Left lung (tissue), 10 donors: ENCODE measurements around the gene IPPK. TPM values are rescaled to one million over a fixed set of nuclear protein-coding genes. Genes with fewer than 3 reads are reported as not detected.
A peak's percentile ranks its signal among the peaks of the same experiment; 100 is the strongest.
"Not testable (repeated sequence)": the region's sequence is repeated elsewhere in the genome, so short reads cannot be mapped to it uniquely, and the experiment has no call there.

Source experiments
- ATAC-seq: fragments of 200-7000 bp; cut with Tn5 transposase; one replicate; pipeline ENCODE4 v1.9.1; 2020; ENCODE audit warnings: moderate library complexity
- DNase-seq, 4 donors: peaks; one replicate each; pipeline ENCODE4 v3.0.0-alpha.2; 2013 to 2020
- H3K27ac ChIP-seq, 2 donors: fragments of 200-600 bp; sonication (generic) in 1 of 2; one replicate each; pipeline versions ENCODE4 v1.5.0 to v1.8.0; 2020 to 2021
- H3K27me3 ChIP-seq, 2 donors: fragments of 200-600 bp; sonication (generic) in 1 of 2; one replicate each; pipeline versions ENCODE4 v1.5.0 to v1.8.0; 2020 to 2021
- H3K36me3 ChIP-seq, 2 donors: fragments of 200-600 bp; sonication (generic) in 1 of 2; one replicate each; pipeline versions ENCODE4 v1.5.0 to v1.8.0; 2020 to 2021
- H3K4me1 ChIP-seq, 2 donors: fragments of 200-600 bp; one replicate each; pipeline ENCODE4 v1.8.0; 2021
- H3K4me3 ChIP-seq, 2 donors: fragments of 200-600 bp; sonication (generic) in 1 of 2; one replicate each; pipeline versions ENCODE4 v1.5.0 to v1.8.0; 2020 to 2021; ENCODE audit warnings: mild to moderate bottlenecking in 1 of 2
- H3K9me3 ChIP-seq, 2 donors: fragments of 200-600 bp; sonication (generic) in 1 of 2; one replicate each; pipeline versions ENCODE4 v1.5.0 to v1.8.0; 2020 to 2021
- intact Hi-C, 2 donors: fragments of 100-400 bp; cut with DNase I; formaldehyde crosslinking; loops; one replicate each; pipeline versions ENCODE4 v1.11.2 to v1.14.2; 2022
- polyA plus RNA-seq, 6 donors: library from polyadenylated mRNA; unstranded; fragments of 120-200 nt; gene quantifications; one replicate each; pipeline ENCODE4 v1.2.1, GENCODE V29; 2013; ENCODE audit not compliant: insufficient read length in 6 of 6
- total RNA-seq, 2 donors: library from RNA; stranded (reverse); fragmentation: NEBNext Ultra II Directional; extraction: Animal tissue kit (Norgen Biotek cat#: 25700); gene quantifications; one replicate each; pipeline ENCODE4 v1.2.1, GENCODE V29; 2021
- TF ChIP-seq, protein P1 (sequence below), 2 donors: fragments of 200-600 bp; sonication (generic) in 1 of 2; IDR thresholded peaks; one replicate each; pipeline versions ENCODE4 v1.5.0 to v1.8.0; 2021; ENCODE audit warnings: antibody characterized with exemption in 2 of 2
- donor health status: DM: no; HTN: yes; CAD: no.
- donor health status: DM: no; HTN: no; CAD: no.

IPPK gene
- total and polyA plus RNA-seq, 8 donors: 6.5 to 10.8 (median 8.7) TPM

DNA sequence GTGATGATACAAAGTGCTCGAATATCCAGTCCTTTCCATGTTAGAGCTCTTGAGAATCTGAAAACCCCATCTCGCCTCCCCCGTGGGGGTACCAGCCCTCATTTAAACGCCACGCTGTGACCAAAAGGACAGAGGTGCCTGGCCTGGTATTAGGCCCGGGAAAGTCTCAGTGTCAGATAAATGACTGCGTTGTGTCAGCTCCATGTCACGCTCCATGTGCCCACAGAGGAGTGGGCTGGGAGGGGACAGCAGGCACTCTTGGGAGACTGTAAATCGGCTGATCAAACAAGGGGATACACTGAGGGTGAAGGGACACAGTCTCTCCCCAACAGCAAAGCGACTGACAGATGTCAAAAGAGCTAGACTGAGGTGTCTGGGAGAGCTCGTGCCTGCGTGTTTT, 68.5 kb downstream of the IPPK start:
- peak overlapping the region in 1 of 2 donors; percentile 53 for H3K27ac ChIP-seq
- H3K36me3 ChIP-seq: no peaks in the 10 kb centered on the region
- H3K27me3 ChIP-seq: no peaks in the 10 kb centered on the region
- H3K4me3 ChIP-seq: no peak overlapping the region
- DNase-seq (no peak), ATAC-seq (no peak)
- TF ChIP-seq, protein P1, sequence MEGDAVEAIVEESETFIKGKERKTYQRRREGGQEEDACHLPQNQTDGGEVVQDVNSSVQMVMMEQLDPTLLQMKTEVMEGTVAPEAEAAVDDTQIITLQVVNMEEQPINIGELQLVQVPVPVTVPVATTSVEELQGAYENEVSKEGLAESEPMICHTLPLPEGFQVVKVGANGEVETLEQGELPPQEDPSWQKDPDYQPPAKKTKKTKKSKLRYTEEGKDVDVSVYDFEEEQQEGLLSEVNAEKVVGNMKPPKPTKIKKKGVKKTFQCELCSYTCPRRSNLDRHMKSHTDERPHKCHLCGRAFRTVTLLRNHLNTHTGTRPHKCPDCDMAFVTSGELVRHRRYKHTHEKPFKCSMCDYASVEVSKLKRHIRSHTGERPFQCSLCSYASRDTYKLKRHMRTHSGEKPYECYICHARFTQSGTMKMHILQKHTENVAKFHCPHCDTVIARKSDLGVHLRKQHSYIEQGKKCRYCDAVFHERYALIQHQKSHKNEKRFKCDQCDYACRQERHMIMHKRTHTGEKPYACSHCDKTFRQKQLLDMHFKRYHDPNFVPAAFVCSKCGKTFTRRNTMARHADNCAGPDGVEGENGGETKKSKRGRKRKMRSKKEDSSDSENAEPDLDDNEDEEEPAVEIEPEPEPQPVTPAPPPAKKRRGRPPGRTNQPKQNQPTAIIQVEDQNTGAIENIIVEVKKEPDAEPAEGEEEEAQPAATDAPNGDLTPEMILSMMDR (IDR thresholded peaks at IDR 0.05): no peak
- peaks cover 0 to 5% of the 10 kb centered on the region in 2 donors for H3K4me1 ChIP-seq
- intact Hi-C loops: no loop called here
- peaks cover 0 to 6% of the 10 kb centered on the region in 2 donors for H3K9me3 ChIP-seq

DNA sequence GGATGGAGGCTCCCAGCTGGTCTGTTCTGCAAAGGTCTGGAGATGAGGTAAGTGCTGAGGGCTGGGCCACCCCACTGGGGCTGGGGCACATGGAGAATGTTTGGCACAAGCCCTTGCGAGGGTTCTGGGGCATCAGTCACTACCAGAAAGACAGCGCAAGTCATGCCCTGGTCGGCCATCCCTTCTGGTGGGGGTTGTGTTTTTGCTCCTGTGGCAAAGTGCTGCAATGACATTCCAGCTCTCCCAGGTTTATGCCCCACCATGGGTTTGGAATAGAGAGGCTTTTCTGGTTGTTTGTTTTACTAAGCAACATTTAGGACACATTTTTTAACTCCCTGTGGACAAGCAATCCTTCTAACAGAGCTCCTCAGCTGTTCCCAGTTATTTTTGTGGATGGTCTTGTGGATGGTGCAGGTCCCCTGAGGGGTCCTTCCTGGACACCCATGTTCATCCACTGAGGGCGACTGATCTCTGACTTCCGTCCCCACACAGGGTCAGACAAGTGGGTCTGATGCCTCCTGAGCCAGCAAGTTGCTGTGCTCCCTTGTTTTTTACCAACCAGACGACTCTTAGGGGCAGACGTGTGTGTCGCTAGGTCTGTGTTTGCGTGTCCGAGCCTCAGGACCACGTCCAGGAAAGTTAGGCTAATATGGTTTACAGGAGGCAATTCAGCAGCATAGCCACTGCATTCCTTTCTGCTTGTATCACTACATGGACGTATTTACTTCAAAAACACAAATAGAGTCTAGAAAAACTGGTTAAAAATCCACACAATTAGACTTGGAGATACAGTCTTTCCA, 69.3 kb downstream of the IPPK start:
- no peaks in the 10 kb centered on the region for H3K36me3 ChIP-seq
- ATAC-seq (peak; percentile 52), DNase-seq (no peak)
- TF ChIP-seq, protein P1 (IDR thresholded peaks at IDR 0.05): no peak
- H3K27me3 ChIP-seq: no peaks in the 10 kb centered on the region
- H3K9me3 ChIP-seq: peaks cover 0 to 6% of the 10 kb centered on the region in 2 donors
- no peak overlapping the region for H3K4me3 ChIP-seq
- intact Hi-C loops: no loop called here
- peaks cover 0 to 5% of the 10 kb centered on the region in 2 donors for H3K4me1 ChIP-seq
- peak overlapping the region in 1 of 2 donors; percentile 53 for H3K27ac ChIP-seq

DNA sequence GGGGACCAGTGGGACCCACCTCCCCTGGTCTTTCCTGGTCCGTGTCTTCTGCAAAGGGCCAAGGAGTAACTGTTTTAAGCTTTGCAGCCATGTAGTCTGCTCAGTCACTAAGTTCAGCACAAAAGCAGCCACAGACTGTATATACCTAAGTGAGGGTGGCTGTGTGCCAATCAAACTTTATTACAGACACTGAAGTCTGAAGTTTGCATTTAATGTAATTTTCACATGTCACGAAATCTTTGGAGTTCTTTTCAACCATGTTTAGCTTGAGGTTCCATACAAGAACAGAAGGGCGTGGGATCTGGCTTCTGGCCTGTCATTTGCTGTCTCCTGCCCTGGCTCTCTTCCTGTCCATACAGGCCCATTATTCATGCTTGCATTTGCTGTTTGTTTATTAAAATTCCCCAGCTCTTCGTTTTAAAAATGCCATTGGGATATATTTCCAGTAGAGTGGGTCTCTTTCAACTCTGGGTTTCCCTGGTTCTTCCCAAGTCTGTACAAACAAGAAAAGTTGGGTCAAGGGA, 69.9 kb downstream of the IPPK start:
- DNase-seq (no peak), ATAC-seq (no peak)
- Histone ChIP-seq H3K27me3 (no peaks in the 10 kb centered on the region), H3K4me1 (peaks cover 0 to 5% of the 10 kb centered on the region in 2 donors), H3K9me3 (peaks cover 0 to 6% of the 10 kb centered on the region in 2 donors), H3K36me3 (no peaks in the 10 kb centered on the region), H3K4me3 (no peak overlapping the region), H3K27ac (no peak overlapping the region)
- TF ChIP-seq, protein P1 (IDR thresholded peaks at IDR 0.05): no peak
- intact Hi-C loops: no loop called here

DNA sequence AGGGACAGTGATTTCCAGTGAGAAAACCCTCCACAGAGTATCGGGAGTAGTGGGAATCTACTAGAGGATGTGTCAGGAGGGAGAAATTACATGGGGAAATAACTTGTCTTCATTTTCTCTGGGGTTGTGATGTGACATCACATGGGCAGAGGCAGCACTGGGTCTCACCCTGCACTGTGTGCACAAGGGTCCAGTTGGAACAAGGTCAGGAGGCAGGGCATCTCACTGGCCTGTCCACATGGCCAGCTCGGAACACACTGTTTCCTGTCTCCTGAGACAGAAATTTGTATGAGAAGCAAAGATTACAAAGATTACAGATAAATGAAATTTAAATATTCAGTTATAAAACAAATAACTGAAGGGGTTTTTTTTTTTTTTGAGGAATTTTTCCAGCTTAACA, 71.5 kb downstream of the IPPK start:
- Histone ChIP-seq H3K4me3 (no peak overlapping the region), H3K9me3 (no peaks in the 10 kb centered on the region), H3K27ac (no peak overlapping the region), H3K36me3 (no peaks in the 10 kb centered on the region), H3K27me3 (no peaks in the 10 kb centered on the region), H3K4me1 (peaks cover 0 to 5% of the 10 kb centered on the region in 2 donors)
- no peak for DNase-seq
- ATAC-seq: no peak
- intact Hi-C loops: no loop called here
- TF ChIP-seq, protein P1 (IDR thresholded peaks at IDR 0.05): no peak

DNA sequence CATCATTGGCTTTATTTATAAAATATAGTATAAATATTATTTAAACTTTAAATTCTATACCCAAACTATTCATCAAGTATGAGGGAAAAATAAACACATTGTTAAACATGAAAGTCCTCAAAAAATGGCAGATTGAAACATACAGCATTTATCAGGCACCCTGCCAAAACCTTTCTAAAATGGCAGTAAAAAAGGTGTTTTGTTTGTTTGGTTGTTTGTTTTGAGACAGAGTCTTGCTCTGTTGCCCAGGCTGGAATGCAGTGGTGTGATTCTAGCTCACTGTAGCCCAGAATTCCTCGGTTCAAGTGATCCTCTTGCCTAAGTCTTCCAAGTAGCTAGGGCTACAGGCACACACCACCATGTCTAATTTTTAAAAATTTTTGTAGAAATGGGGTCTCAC, 74.0 kb downstream of the IPPK start:
- no peak for ATAC-seq
- DNase-seq: no peak
- peaks cover 5 to 7% of the 10 kb centered on the region in 2 donors for H3K4me1 ChIP-seq
- intact Hi-C loops: no loop called here
- H3K4me3 ChIP-seq: no peak overlapping the region
- no peaks in the 10 kb centered on the region for H3K36me3 ChIP-seq
- no peaks in the 10 kb centered on the region for H3K9me3 ChIP-seq
- H3K27ac ChIP-seq: no peak overlapping the region
- TF ChIP-seq, protein P1 (IDR thresholded peaks at IDR 0.05): no peak
- no peaks in the 10 kb centered on the region for H3K27me3 ChIP-seq

DNA sequence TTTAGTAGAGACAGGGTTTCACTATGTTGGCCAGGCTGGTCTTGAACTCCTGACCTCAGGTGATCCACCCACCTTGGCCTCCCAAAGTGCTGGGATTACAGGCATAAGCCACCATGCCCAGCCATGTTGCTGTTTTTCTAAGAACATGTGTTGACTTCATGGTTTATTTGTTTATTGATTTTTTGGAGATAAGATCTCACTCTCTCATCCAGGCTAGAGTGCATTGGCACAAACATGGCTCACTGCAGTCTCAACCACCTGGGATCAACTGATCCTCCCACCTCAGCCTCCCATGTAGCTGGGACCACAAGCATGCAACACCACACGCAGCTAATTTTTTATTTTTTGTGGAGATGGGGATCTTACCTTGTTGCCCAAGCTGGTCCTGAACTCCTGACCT, 74.9 kb downstream of the IPPK start:
- H3K9me3 ChIP-seq, H3K36me3 ChIP-seq, intact Hi-C loops, DNase-seq, H3K27ac ChIP-seq, H3K27me3 ChIP-seq, ATAC-seq, H3K4me3 ChIP-seq: not testable (repeated sequence)
- H3K4me1 ChIP-seq: peaks cover 4 to 16% of the 10 kb centered on the region in 2 donors
